ENCODE measurements around the gene TBCEL. TPM values are rescaled to one million over a fixed set of nuclear protein-coding genes. Genes with fewer than 3 reads are reported as not detected.

TBCEL gene
- total RNA-seq, 1 donor from 2014 or later = 23.3 TPM

- no peak for DNase-seq (ENCODE audit: extremely low read depth, low read depth, low spot score)
These were observed 108.5 kb downstream of the TBCEL start for GRCh38 chr11:121132211-121132976.

DNA sequence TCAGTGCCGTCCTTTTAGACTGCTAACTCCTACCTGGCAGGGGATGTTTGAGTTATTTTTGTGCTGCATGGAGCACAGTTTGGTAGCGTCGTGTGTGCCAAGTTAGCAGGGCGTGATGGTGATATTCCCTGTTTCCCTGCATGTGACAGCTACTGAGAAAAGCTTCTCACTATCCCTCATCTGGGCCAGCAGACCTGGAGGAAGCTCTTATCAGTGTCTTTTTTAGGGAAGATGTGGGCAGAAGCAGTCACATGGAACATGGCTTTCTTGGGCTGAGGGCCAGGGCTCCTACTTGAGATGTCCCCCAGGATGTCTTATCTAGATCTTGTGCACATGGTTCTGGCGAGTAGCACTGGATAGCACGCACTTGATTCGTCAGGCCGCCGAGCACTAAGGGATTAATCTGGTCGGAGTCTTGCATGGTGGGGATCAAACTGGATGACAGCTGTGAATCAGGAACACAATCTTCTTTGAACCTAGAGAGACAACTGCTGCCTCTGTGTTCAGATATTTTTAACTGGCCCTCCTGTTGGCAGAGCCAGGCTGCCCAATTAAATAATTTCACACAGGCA lies 110.9 kb downstream of the TBCEL start:
- no peak for DNase-seq (ENCODE audit: extremely low read depth, low read depth, low spot score)

DNA sequence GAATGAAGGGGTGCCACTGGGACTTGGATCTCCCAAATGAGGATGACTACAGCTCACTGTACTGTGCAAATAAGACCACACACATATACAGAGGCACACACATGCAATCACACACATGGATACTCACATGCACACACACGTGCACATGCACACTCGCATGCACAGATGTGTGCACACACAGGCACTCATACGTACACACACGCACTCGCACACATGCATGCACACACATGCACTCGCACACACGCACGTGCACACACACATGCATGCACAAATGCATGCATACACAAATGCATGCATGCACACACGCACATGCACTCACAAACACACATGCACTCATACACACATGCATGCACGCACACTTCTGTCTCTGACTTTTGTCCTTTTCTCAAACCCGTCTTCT lies 113.1 kb downstream of the TBCEL start:
- DNase-seq (ENCODE audit: extremely low read depth, low read depth, low spot score) = no peak

DNA sequence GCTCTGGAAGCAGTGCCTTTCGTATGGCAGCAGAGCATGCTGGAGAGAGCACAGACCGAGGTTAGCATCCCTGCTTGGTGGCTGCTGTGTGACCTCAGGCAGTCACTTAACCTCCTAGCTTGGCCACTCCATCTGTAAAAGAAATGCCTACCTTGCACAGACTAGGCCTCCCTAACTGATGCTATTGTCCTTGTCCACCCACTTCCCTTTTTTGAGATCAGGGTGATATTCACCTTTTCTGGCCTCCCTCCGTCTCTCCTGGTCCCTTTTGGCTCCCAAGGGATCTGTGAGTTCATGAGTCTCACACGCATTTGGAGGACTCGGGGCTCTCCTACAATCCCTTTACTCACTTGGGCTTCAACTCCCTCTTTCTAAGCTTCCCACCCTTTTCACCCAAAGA lies 114.4 kb downstream of the TBCEL start:
- DNase-seq (ENCODE audit: extremely low read depth, low read depth, low spot score) = no peak

GRCh38 chr11:121140369-121140768 lies 116.5 kb downstream of the TBCEL start:
- DNase-seq (ENCODE audit: extremely low read depth, low read depth, low spot score) = no peak

Other genes starting within 250 kb of the TBCEL start
- 0.64 and 3.2 TPM in 2 replicates for gene TECTA, start 77.1 kb downstream of the TBCEL start, total RNA-seq